Esophagus squamous epithelium (tissue), 4 donors: Measurements from ENCODE around the gene ZNF189.

Experiments
- CTCF ChIP-seq, 6 experiments: fragments of 450-650 bp in 4 of 6; fragments of 200-600 bp in 2 of 6; sonication (generic) in 2 of 6; IDR thresholded peaks; one replicate each; pipeline ENCODE4 v1.5.1; 2016 to 2019; ENCODE audit warnings: antibody characterized with exemption in 6 of 6, mild to moderate bottlenecking in 4 of 6, moderate library complexity in 4 of 6
- POLR2A ChIP-seq, 4 donors: fragments of 450-650 bp; IDR thresholded peaks; one replicate each; pipeline ENCODE4 v1.6.1; 2017; ENCODE audit warnings: antibody characterized with exemption in 4 of 4, mild to moderate bottlenecking in 4 of 4, moderate library complexity in 3 of 4

GRCh38 chr9:101398930-101399642 is 435 bp downstream of the ZNF189 start:
- no peak for TF ChIP-seq CTCF (IDR thresholded peaks at IDR 0.05)
- TF ChIP-seq POLR2A (IDR thresholded peaks at IDR 0.05): no peak
